ENCODE results near the gene WSCD2. TPM values are rescaled to one million over a fixed set of nuclear protein-coding genes. Genes with fewer than 3 reads are reported as not detected.

The WSCD2 gene
- total RNA-seq, 1 donor from 2014 or later, result not detected

GRCh38 chr12:108260969-108261368, 131.9 kb downstream of the WSCD2 start:
- TF ChIP-seq CTCF (IDR thresholded peaks at IDR 0.05; ENCODE audit: unreplicated experiment), result no peak
- H3K36me3 Mint-ChIP-seq (ENCODE audit: insufficient read depth), result no peaks in the 10 kb centered on the region
- peaks cover 15% of the 10 kb centered on the region for H3K27me3 Mint-ChIP-seq
- no peak overlapping the region for H3K4me3 Mint-ChIP-seq (ENCODE audit: low read depth)
- H3K27ac Mint-ChIP-seq, result no peak overlapping the region
- H3K9me3 Mint-ChIP-seq (ENCODE audit: low read depth), result peaks cover 19% of the 10 kb centered on the region
- no peak for DNase-seq (ENCODE audit: low spot score, unreplicated experiment)
- H3K4me1 Mint-ChIP-seq (ENCODE audit: low read depth), result no peaks in the 10 kb centered on the region

DNA sequence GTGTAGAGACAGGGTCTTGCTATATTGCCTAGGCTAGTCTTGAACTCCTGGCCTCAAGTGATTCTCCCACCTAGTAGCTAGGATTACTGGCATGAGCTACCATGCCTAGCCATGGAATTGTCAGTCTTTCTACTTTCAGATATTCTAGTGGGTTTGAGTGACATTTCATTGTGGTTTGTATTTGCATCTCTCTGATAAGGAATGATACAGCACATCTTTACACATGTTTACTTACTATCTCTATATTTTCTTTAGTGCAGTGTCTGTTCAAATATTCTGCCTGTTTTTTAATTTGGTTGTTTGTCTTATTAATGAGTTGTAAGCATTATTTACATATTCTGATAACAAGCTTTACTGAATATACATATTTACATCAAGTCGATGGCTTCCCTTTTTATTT, 136.4 kb downstream of the WSCD2 start:
- no peak for DNase-seq (ENCODE audit: low spot score, unreplicated experiment)
- no peak overlapping the region for H3K27ac Mint-ChIP-seq
- peaks cover 11% of the 10 kb centered on the region for H3K9me3 Mint-ChIP-seq (ENCODE audit: low read depth)
- H3K4me1 Mint-ChIP-seq (ENCODE audit: low read depth), result no peaks in the 10 kb centered on the region
- H3K27me3 Mint-ChIP-seq, result peaks cover 20% of the 10 kb centered on the region
- no peaks in the 10 kb centered on the region for H3K36me3 Mint-ChIP-seq (ENCODE audit: insufficient read depth)
- TF ChIP-seq CTCF (IDR thresholded peaks at IDR 0.05; ENCODE audit: unreplicated experiment), result no peak
- no peak overlapping the region for H3K4me3 Mint-ChIP-seq (ENCODE audit: low read depth)

- Mint-ChIP-seq H3K36me3 (ENCODE audit: insufficient read depth) (no peaks in the 10 kb centered on the region), H3K4me3 (ENCODE audit: low read depth) (no peak overlapping the region), H3K4me1 (ENCODE audit: low read depth) (no peaks in the 10 kb centered on the region), H3K27ac (no peak overlapping the region), H3K27me3 (peaks cover 20% of the 10 kb centered on the region), H3K9me3 (ENCODE audit: low read depth) (peaks cover 6% of the 10 kb centered on the region)
- TF ChIP-seq CTCF (IDR thresholded peaks at IDR 0.05; ENCODE audit: unreplicated experiment), result no peak
- DNase-seq (ENCODE audit: low spot score, unreplicated experiment), result no peak
Observed at GRCh38 chr12:108266131-108266530, 137.0 kb downstream of the WSCD2 start.

GRCh38 chr12:108267450-108267849, 138.4 kb downstream of the WSCD2 start:
- no peak for DNase-seq (ENCODE audit: low spot score, unreplicated experiment)
- TF ChIP-seq CTCF (IDR thresholded peaks at IDR 0.05; ENCODE audit: unreplicated experiment), result no peak
- H3K4me3 Mint-ChIP-seq (ENCODE audit: low read depth), result no peak overlapping the region
- no peak overlapping the region for H3K27ac Mint-ChIP-seq
- H3K4me1 Mint-ChIP-seq (ENCODE audit: low read depth), result no peaks in the 10 kb centered on the region
- no peaks in the 10 kb centered on the region for H3K36me3 Mint-ChIP-seq (ENCODE audit: insufficient read depth)
- H3K9me3 Mint-ChIP-seq (ENCODE audit: low read depth), result no peaks in the 10 kb centered on the region
- H3K27me3 Mint-ChIP-seq, result peaks cover 20% of the 10 kb centered on the region

GRCh38 chr12:108268397-108268796, 139.3 kb downstream of the WSCD2 start:
- peaks cover 13% of the 10 kb centered on the region for H3K27me3 Mint-ChIP-seq
- no peaks in the 10 kb centered on the region for H3K36me3 Mint-ChIP-seq (ENCODE audit: insufficient read depth)
- no peak for TF ChIP-seq CTCF (IDR thresholded peaks at IDR 0.05; ENCODE audit: unreplicated experiment)
- no peak for DNase-seq (ENCODE audit: low spot score, unreplicated experiment)
- no peaks in the 10 kb centered on the region for H3K4me1 Mint-ChIP-seq (ENCODE audit: low read depth)
- no peaks in the 10 kb centered on the region for H3K9me3 Mint-ChIP-seq (ENCODE audit: low read depth)
- no peak overlapping the region for H3K27ac Mint-ChIP-seq
- H3K4me3 Mint-ChIP-seq (ENCODE audit: low read depth), result no peak overlapping the region
